Islet precursor cell (in vitro differentiated cells): Measurements from ENCODE around the gene CHAMP1.
"Not testable (repeated sequence)": the region's sequence is repeated elsewhere in the genome, so short reads cannot be mapped to it uniquely, and the experiment has no call there.

Experiments used
- DNase-seq: peaks from one replicate; pipeline ENCODE4 v3.0.0-alpha.2; 2018

CHAMP1 gene

DNA sequence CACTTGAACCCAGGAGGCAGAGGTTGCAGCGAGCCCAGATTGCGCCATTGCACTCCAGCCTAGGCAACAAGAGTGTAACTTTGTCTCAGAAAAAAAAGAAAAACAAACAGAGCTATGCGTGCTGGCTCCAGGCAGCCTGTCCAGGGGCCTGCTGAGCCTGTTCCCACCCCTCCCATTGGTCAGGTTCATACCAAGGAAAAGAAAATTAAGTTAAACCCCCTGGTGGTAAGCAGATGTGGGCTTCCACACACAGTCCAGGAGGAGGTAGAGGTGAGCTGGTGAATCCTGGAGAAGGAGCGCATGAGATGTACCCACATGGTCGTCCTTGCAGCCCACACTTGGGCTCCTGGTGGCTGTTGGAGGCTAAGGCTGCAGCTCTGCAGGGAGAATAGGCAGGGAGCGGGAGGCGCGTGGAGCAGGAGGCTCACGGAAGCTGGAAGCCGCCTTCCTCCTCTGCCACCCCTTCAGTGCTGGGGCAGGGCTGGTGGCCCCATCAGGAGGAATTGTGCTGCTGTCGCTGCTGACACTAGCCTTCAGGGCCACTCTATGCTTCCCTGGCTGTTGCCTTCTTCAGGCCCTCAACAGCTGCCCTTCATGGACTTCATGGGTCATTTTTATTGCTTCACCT is 10.5 kb upstream of the CHAMP1 start:
- DNase-seq = no peak

DNA sequence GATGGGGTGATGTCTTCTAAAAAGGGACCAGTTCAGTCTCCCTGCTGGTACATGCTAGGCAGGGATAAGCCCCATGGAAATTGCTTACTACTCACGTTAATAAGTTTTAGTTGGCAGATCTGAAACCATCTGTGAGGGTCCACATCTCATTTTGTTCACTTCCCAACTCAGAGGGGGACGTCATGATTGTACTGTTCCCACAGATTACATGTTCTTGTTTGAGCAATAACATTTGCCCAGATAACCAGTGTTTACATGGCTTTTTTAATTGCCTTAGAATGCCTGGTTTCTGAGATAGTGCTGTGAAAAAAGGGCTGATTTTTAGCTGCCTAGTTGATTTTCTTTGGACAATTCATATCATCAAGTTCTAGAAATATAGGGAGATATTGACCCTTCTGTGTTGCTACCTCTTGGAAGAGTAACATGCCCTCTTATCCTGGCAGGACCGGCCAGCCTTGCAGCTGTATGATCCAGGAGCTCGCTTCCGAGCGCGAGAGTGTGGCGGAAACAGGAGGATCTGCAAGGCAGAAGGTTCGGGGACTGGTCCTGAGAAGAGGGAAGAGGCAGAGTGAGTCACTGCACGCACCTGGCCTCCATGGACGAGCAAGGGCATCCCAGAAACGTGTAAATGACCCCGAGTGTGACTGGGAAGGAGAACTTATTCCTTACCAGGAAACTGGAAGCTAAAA is 9.8 kb upstream of the CHAMP1 start:
- no peak for DNase-seq

DNA sequence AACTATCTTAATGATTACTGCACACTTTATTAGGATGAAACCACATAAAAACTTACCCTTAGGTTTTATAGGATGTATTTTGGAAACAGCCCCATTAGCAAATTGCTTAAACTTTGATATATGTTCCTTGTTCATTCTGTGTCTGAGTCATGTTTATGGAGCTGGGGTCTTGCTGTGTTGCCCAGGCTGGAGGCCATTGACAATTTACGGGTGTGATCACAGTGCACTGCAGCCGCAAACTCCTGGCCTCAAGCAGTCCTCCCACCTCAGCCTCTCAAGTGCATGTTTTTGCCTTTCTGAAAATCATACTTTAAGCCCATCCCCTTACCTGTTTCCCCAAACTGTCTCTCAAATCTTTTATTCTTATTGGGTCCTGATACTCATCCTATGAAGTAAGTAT is 5.2 kb upstream of the CHAMP1 start:
- no peak for DNase-seq

DNA sequence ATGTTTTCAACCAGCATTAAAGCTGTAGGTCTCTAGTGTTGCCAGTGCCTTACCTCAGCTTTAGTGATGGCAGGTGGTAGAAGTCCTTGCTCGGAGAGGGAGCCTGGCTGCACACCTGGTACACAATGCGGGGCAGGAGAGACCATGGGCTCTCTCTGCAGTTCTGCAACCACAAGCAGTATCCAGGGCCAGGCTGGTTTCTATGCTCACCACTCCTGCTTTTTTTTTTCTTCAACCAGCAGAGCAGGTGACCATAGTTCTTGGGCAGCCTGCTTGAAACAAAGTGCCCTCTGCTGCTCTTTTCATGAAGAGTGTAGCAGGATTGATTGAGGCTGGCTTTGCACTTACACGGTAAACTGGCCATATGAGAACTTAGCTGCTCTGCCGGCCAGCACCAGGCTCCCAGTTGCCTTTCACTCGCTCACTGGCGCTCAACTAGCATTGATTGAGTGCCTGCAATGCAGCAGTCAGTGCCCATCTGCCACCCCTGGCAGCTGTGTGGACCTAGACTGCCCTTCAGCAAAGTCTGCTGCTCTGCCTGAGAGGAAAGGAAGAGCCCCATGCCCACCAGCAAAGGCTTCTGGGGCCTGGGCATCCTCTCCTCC is 4.4 kb upstream of the CHAMP1 start:
- DNase-seq = no peak

DNA sequence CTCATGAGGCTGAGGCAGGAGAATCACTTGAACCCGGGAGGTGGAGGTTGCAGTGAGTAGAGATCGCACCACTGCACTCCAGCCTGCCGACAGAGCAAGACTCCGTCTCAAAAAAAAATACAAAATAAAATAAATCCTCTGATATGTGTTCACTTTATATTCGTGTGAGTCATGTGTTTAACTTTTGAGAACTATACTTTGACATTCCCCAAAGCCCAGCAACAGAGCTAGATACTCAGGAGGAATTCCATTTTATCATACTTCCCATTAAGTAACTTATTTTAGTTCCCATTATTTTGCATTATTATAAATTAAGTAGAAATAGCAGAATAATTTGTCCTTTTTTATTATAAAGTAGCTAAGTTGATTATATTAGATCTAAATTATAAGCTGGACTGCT is 3.3 kb upstream of the CHAMP1 start:
- DNase-seq = no peak

DNA sequence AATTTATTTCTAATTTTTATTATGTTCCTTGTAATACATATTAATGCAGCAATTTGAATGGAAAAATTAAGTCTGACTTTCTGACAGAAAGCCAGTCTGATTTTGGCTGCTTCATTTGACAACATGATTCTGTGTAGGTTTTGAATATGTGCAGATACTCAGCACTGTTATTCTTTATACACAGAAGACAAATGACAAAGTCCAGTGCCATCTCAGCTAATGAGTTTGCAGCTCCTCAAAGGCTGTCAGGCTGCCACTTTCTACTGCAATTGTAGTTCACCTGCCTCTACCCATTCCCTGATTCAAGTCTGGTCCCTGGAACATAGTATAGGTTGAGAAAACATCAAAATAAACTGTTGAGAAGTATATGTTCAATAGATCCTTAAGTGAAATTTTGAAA is 2.9 kb upstream of the CHAMP1 start:
- DNase-seq = no peak

DNA sequence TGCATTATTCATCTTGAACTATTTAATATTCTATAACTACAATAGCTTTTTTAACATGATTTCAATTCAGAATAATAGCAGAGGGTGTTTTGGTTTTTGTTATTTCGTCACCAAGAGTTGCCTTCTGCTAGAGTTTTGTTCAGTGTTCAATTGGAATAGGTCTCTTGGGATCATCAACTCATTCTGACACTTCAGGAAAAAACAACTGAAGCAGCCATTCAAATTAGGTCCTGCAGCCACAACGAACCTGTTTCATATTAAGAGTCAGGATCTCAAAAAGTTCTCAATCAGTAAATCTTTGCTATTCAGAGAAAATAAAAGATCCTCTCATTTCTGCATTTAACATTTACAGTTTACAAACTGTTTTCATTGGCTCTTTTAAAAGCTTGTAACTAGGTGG is 2.4 kb upstream of the CHAMP1 start:
- no peak for DNase-seq

DNA sequence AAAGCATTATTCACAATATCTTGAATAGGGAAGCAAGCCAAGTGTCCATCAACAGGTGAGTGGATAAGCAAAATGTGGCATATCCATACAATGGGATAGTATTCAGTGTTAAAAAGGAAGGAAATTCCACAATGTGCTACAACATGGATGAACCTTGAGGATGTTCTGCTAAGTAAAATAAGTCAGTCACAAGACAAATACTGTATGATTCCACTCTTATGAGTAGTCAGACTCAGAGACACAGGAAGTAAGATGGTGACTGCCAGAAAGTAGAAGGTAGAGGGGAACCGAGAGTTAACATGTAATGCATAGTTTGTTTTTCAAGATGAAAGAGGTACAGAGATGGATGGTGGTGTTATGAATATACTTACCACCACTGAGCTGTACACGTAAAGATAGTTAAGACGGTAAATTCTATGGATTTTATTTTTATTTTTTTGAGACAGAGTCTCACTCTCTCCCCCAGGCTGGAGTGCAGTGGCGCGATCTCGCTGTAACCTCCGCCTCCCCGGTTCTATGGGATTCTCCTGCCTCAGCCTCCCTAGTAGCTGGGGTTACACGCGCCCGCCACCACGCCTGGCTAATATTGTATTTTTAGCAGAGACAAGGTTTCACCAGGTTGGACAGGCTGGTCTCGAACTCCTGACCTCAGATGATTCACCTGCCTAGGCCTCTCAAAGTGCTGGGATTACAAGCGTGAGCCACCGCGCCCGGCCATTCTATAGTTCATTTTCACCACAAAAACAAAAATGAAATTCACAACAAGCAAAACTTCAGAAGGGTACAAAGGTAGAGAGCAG is 1.0 kb upstream of the CHAMP1 start:
- no peak for DNase-seq

DNA sequence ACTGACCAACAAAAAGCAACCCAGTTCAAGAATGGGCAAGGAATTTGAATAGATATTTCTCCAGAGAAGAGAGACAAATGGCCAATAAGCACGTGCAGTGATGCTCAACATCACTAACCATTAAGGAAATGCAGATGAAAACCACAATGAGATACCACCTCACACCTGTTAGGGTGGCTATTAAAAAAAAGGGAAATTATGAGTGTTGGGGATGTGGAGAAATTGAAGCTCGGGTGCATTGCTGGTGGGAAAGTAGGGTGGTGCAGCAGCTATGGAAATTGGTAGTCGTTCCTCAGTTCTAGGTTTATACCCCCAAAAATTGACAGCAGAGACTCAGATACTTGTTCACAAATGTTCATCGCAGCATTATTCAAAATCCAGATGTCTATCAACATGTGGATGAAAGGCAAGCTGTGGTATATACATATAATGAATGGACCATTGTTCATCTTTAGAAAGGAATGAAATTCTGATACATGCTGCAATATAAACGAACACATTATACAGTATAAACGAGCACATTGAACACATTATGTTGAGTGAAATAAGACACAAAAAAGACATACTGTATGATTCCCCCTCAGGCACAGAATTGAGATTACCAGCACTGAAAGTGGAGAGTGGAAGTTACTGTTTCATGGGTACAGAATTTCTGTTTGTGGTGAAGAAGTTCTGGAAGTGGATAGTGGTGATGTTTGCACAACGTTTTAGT is 927 bp downstream of the CHAMP1 start:
- DNase-seq = no peak

DNA sequence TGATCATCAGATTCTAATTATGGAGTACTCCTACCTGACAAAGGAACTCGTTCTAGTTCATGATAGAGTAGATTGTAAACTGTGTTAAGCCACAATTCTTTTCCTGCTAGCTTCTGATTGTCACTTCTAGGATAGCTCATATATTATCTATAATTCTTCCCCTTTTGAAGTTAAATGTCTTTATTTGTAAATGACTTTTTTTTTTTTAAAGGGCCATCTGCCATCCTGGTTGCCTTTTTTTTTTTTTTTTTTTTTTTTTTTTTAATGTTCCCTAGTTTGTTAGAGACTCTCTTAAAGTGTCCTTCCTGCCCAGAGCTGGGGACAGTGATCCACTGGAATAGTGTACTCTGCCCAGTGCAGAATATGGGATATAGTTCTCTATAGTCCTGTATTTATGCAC is 4.3 kb downstream of the CHAMP1 start:
- DNase-seq = no peak

DNA sequence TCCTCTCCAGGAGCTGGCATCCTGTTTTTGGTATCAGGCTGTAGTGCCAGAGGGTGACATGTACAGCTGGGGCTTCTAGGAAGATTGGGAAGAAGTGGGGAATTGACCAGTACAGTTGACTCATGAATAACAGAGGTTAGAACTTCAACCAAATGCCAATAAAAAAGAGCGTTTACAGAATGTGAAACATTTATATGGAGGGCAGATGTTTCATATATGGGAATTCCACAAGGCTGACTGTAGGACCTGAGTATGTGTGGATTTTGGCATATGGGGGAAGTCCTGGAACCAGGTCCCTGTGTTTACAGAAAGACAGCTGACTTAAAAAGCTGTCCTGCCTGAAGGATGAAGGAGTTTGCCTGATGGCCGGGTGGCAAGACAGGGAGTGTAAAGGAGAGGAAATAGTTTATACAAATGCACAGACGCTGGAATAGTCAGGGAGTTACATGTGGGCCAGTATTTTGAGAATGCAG is 5.2 kb downstream of the CHAMP1 start:
- DNase-seq = no peak

DNA sequence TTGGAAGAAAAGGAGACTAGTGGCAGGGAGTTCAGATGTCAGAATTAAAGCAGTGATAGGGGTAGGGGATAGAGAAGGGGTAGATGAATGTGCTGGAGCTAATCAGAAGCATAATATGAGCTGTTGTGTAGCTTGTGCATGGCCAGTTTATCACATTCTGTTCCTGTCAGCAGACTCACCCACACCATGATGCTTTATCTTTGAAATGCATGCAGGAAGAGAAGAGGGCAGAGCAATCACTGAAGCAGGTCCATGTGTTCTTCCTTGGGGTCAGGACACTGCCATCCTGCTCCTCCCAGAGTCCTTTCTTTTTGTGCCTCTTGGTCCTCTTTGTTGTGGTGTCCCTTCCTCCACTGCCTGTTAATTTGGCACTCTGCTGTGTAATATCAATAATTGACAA is 5.8 kb downstream of the CHAMP1 start:
- no peak for DNase-seq

DNA sequence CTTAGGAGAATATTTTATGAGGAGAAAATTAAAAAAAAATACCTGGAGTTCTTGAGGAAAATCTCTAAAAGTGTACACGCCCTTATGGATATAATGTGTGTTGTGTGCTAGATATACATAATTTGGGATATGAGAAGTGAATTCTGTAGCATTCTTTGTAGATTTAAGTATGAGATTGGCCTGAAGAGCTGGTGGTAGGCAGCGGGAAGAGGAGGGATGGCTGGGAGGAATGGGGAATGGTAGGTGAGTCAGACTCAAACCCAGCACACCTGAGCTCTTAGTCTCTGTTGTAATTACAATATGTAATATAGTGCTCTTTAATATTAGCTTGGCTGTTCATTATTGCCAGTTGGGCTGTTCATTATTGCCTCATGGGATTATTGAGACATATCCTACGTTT is 7.0 kb downstream of the CHAMP1 start:
- no peak for DNase-seq

DNA sequence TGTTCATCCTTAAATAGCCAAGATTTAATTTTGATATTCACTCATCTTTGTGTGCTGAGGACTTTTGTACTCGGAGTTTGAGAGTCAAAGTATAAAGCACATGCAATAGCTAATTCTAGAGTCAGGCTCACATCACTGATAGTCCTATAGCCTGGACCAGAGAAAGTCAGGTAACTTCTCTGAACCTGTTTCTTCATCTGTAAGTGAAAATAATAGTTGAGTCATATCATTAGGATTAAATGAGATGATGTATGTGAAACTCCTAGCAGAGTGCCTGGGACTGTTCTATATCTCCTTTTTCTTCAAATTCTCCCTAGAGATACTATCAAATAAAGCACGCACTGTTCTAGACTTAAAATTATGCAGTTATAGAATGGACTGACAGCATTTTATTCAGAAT is 9.0 kb downstream of the CHAMP1 start:
- no peak for DNase-seq

DNA sequence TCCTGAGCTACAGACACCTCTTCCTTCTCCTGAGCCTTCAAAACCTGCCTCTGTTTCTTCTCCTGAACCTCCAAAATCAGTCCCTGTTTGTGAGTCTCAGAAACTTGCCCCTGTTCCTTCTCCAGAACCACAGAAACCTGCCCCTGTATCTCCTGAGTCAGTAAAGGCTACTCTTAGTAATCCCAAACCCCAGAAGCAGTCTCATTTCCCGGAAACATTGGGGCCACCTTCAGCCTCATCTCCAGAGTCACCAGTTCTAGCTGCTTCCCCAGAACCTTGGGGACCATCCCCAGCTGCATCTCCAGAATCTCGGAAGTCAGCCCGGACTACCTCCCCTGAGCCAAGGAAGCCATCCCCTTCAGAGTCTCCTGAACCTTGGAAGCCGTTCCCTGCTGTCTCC is 10.0 kb downstream of the CHAMP1 start:
- no peak for DNase-seq

DNA sequence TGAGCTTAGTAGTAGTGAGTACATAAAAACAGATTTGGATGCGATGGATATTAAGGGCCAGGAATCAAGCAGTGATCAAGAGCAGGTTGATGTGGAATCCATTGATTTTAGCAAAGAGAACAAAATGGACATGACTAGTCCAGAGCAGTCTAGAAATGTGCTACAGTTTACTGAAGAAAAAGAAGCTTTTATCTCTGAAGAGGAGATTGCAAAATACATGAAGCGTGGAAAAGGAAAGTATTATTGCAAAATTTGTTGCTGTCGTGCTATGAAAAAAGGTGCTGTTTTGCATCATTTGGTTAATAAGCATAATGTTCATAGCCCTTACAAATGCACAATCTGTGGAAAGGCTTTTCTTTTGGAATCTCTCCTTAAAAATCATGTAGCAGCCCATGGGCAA is 11.4 kb downstream of the CHAMP1 start:
- DNase-seq = no peak

DNA sequence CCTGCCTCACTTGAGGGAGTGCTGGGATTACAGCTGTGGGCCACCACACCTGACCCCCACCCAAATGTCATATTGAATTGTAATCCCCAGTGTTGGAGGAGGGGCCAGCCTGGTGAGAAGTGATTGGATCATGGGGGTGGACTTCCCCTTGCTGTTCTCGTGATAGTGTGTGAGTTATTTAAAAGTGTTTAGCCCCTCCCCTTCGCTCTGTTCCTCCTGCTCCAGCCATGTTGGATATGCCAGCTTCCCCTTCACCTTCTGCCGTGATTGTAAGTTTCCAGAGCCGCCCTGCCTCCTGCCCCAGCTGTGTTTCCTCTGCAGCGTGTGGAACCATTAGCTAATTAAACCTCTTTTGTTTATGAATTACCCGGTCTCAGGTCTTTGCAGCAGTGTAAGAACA is 13.7 kb downstream of the CHAMP1 start:
- no peak for DNase-seq

DNA sequence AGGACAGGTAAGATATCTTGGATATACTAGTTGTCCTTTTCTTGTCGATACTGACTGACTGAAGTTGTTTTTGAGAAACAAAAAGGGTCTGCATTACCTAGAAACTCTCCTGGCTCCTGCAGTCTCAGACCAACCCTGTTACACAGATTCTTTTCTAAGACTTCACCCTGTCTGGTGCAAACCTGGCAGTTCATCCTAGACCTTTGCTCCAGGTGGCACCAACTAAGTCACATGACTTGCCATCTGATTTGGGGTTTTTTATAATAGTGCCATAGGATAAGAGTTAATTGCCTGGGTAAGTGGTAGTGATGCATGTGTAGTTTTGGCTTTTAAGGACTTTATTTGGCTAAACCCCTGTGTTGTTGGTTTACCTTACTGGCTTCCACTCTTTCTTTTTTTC is 14.3 kb downstream of the CHAMP1 start:
- no peak for DNase-seq

DNA sequence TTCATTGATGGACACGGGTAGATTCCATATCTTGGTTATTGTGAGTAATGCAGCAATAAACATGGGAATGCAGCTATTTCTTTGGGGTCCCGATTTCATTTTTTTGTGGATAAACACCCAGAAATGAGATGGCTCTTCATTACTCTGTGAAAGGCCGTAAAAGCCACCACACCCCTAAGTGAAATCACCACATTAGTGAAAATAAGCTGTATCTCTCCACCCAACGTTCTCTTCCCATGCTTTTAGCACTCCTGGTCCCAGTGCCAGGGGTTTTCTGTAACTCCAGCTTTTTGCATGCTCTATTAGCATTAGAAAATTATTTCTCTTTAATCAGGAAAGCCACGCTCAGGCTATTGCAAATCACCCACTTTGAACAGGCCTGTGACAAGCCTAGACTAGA is 15.8 kb downstream of the CHAMP1 start:
- DNase-seq = no peak

DNA sequence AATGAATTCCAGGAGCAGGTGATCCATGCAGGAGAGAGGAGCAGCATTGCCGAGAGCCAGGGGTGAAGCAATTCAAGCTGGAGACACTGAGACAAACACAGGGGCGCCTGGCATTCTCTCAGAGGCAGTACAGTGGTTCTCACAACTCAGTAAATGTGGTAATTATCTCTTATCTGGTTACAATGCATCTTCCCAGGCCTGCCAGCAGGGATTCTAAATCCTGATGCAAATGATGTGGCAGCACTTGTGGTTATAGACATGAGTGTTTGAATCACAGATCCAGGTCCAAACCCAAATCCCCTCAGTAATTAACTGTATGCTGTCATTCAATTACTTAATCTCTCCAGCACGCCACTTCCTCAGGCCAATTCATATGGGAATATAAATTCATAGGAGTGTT is 19.6 kb downstream of the CHAMP1 start:
- DNase-seq = not testable (repeated sequence)

DNA sequence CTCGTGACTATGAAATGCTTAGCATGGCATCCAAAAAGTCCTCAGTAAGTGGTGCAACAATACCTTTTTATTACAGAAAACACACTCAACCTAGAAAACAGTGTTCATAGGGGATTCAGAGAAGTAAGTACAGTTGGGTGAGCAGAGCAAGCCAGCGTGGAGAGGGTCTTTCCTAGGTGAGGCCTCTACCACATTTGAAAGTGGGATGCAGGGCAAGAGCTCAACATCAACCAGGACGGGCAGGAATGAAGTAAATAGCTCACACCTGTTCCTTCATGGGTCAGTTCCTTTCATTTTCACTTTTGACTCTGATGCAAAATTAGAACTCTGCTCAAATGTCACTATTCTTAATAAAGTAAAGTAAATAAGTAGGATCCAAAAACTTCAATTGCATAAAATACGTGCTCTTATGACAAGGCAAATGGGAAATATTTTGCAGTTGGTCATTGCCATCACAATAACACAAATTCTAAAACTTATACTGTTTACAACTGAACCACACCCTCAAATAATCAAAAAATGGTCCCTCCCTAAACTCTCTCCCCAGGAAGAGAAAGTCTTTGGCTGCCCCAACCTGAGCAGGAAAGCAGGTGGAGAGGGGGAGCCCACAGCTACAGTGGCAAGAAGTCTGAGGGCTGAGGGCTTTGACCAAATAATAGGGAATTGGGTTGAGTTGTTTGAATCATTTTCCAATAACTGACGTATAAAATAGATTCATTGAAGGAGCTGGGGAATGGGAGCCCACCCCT is 20.2 kb downstream of the CHAMP1 start:
- no peak for DNase-seq

DNA sequence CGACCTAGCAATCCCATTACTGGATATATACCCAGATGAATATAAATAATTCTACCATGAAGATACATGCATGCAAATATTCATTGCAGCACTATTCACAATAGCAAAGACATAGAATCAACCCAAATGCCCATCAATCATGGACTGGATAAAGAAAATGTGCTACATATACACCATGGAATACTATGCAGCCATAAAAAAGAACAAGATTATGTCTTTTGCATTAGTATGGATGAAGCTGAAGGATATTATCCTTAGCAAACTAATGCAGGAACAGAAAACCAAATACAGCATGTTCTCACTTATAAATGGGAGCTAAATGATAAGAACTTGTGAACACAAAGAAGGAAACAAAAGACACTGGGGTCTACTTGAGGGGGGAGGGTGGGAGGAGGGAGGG is 22.2 kb downstream of the CHAMP1 start:
- not testable (repeated sequence) for DNase-seq
